NCI-H2196 (cell line): Measurements from ENCODE around the gene TAF6.
"Not testable (repeated sequence)": the region's sequence is repeated elsewhere in the genome, so short reads cannot be mapped to it uniquely, and the experiment has no call there.

Source experiments
- DNase-seq: peaks from one replicate; lab custom pipeline; 2025; ENCODE audit not compliant: unreplicated experiment; lab: John Stamatoyannopoulos, UW

TAF6 gene

GRCh38 chr7:100152937-100153666 is 33.9 kb upstream of the TAF6 start:
- DNase-seq = no peak

- DNase-seq = no peak
Measured at GRCh38 chr7:100152404-100152803, 33.2 kb upstream of the TAF6 start.

- peak; percentile 99 for DNase-seq
Measured at GRCh38 chr7:100148559-100149328, 29.6 kb upstream of the TAF6 start, which contains the start of gene LAMTOR4. TSS of gene LAMTOR4 (plus strand) at chr7:100148918. CDS start at chr7:100148973, 55 bp downstream.

- no peak for DNase-seq
Measured at GRCh38 chr7:100148225-100148558, 29.0 kb upstream of the TAF6 start.

- no peak for DNase-seq
Measured at GRCh38 chr7:100147278-100147677, 28.1 kb upstream of the TAF6 start.

GRCh38 chr7:100146350-100146749 is 27.2 kb upstream of the TAF6 start:
- DNase-seq = not testable (repeated sequence)

- no peak for DNase-seq
Measured at GRCh38 chr7:100142461-100142860, 23.3 kb upstream of the TAF6 start.

GRCh38 chr7:100141555-100141949 is 22.4 kb upstream of the TAF6 start:
- DNase-seq = no peak

- peak; percentile 65 for DNase-seq
Measured at GRCh38 chr7:100137851-100138760, 18.9 kb upstream of the TAF6 start.

GRCh38 chr7:100132697-100133151 is 13.6 kb upstream of the TAF6 start:
- peak; percentile 62 for DNase-seq

GRCh38 chr7:100132126-100132525 is 13.0 kb upstream of the TAF6 start:
- DNase-seq = no peak

GRCh38 chr7:100130608-100131453 is 11.7 kb upstream of the TAF6 start:
- DNase-seq = peak; percentile 85

- peak; percentile 60 for DNase-seq
Measured at GRCh38 chr7:100130220-100130607, 11.1 kb upstream of the TAF6 start.

GRCh38 chr7:100128637-100128963 is 9.4 kb upstream of the TAF6 start:
- no peak for DNase-seq

- DNase-seq = peak; percentile 36
Measured at GRCh38 chr7:100127866-100128636, 8.9 kb upstream of the TAF6 start.

- DNase-seq = peak; percentile 92
Measured at GRCh38 chr7:100126931-100127865, 8.0 kb upstream of the TAF6 start, which contains the start of gene MBLAC1. TSS of gene MBLAC1 (plus strand) at chr7:100126967. CDS start at chr7:100127396, 429 bp downstream.

GRCh38 chr7:100126239-100126930 is 7.2 kb upstream of the TAF6 start:
- DNase-seq = peak; percentile 37
